Activated CD4-positive, alpha-beta T cell treated with anti-CD3 and anti-CD28 coated beads for 36 hours (primary cell): ENCODE results near the gene TMCC1. TPM values are rescaled to one million over a fixed set of nuclear protein-coding genes. Genes with fewer than 3 reads are reported as not detected.
"Not testable (repeated sequence)": the region's sequence is repeated elsewhere in the genome, so short reads cannot be mapped to it uniquely, and the experiment has no call there.

Experiments used
- ATAC-seq: fragments of 200-7000 bp; cut with Tn5 transposase; one replicate; pipeline ENCODE4 v1.10.0; 2021; ENCODE audit warnings: mild to moderate bottlenecking, moderate library complexity
- CTCF ChIA-PET: fragments of 350-600 bp; sonication (Branson Sonifier 250); formaldehyde crosslinking; loops from one replicate; lab custom pipeline; 2021; ENCODE audit warnings: antibody characterized with exemption; lab: Charles Lee
- POLR2A ChIA-PET: fragments of 350-600 bp; sonication (Branson Sonifier 250); formaldehyde crosslinking; loops from one replicate; lab custom pipeline; 2021; ENCODE audit warnings: antibody characterized with exemption, inconsistent platforms; lab: Charles Lee
- DNase-seq: peaks from one replicate; pipeline ENCODE4 v3.0.0-alpha.2; 2020
- H3K27ac Mint-ChIP-seq: one replicate; pipeline ENCODE4 v1.8.0; 2021; ENCODE audit warnings: mixed read lengths
- H3K27me3 Mint-ChIP-seq: one replicate; pipeline ENCODE4 v1.8.0; 2021; ENCODE audit warnings: mixed read lengths
- H3K36me3 Mint-ChIP-seq: one replicate; pipeline ENCODE4 v1.8.0; 2021; ENCODE audit warnings: low read depth, mixed read lengths
- H3K4me1 Mint-ChIP-seq: one replicate; pipeline ENCODE4 v1.8.0; 2021; ENCODE audit warnings: mixed read lengths
- H3K4me3 Mint-ChIP-seq: one replicate; pipeline ENCODE4 v1.8.0; 2021; ENCODE audit warnings: mild to moderate bottlenecking, moderate library complexity, mixed read lengths
- H3K9me3 Mint-ChIP-seq: one replicate; pipeline ENCODE4 v1.8.0; 2021; ENCODE audit warnings: low read depth, mixed read lengths
- intact Hi-C, 2 experiments: fragments of 100-400 bp; cut with DNase I in 1 of 2; cut with micrococcal nuclease in 1 of 2; formaldehyde crosslinking; loops; one replicate each; pipeline versions ENCODE4 v1.14.2 to v1.15.1; 2022 to 2024; cut with DNase I, micrococcal nuclease
- total RNA-seq, 2 experiments: library from RNA; stranded (reverse); gene quantifications; one replicate each; pipeline ENCODE4 v1.2.3, GENCODE V29; 2021

Gene TMCC1
- total RNA-seq, 2 experiments from 2014 or later: 14.8 to 17.3 TPM

GRCh38 chr3:129614927-129615363, 278.6 kb downstream of the TMCC1 start:
- Mint-ChIP-seq H3K36me3 (no peaks in the 10 kb centered on the region), H3K27me3 (no peaks in the 10 kb centered on the region), H3K4me1 (no peaks in the 10 kb centered on the region), H3K9me3 (no peaks in the 10 kb centered on the region), H3K27ac (no peak overlapping the region), H3K4me3 (no peak overlapping the region)
- DNase-seq (no peak), ATAC-seq (no peak)
- intact Hi-C loops: no loop called here
- POLR2A ChIA-PET: no interaction called here
- CTCF ChIA-PET: no interaction called here

- H3K36me3 Mint-ChIP-seq: no peaks in the 10 kb centered on the region
- H3K27me3 Mint-ChIP-seq: no peaks in the 10 kb centered on the region
- H3K4me1 Mint-ChIP-seq: no peaks in the 10 kb centered on the region
- intact Hi-C loops: no loop called here
- no peak overlapping the region for H3K27ac Mint-ChIP-seq
- DNase-seq (no peak), ATAC-seq (no peak)
- ChIA-PET CTCF (no interaction called here), POLR2A (no interaction called here)
- no peak overlapping the region for H3K4me3 Mint-ChIP-seq
- H3K9me3 Mint-ChIP-seq: no peaks in the 10 kb centered on the region
Observed at GRCh38 chr3:129614435-129614834, 279.1 kb downstream of the TMCC1 start.

GRCh38 chr3:129613367-129613740, 280.2 kb downstream of the TMCC1 start:
- H3K4me1 Mint-ChIP-seq: no peaks in the 10 kb centered on the region
- H3K36me3 Mint-ChIP-seq: no peaks in the 10 kb centered on the region
- ATAC-seq (no peak), DNase-seq (no peak)
- no peaks in the 10 kb centered on the region for H3K9me3 Mint-ChIP-seq
- H3K4me3 Mint-ChIP-seq: no peak overlapping the region
- H3K27ac Mint-ChIP-seq: no peak overlapping the region
- ChIA-PET POLR2A (no interaction called here), CTCF (no interaction called here)
- intact Hi-C loops: no loop called here
- no peaks in the 10 kb centered on the region for H3K27me3 Mint-ChIP-seq

- DNase-seq (no peak), ATAC-seq (no peak)
- H3K9me3 Mint-ChIP-seq: no peaks in the 10 kb centered on the region
- no peaks in the 10 kb centered on the region for H3K4me1 Mint-ChIP-seq
- H3K4me3 Mint-ChIP-seq: no peak overlapping the region
- no peak overlapping the region for H3K27ac Mint-ChIP-seq
- H3K27me3 Mint-ChIP-seq: no peaks in the 10 kb centered on the region
- ChIA-PET POLR2A (no interaction called here), CTCF (no interaction called here)
- H3K36me3 Mint-ChIP-seq: no peaks in the 10 kb centered on the region
- intact Hi-C loops: no loop called here
Observed at GRCh38 chr3:129612534-129613366, 280.8 kb downstream of the TMCC1 start.

GRCh38 chr3:129611812-129612533, 281.5 kb downstream of the TMCC1 start:
- H3K9me3 Mint-ChIP-seq: no peaks in the 10 kb centered on the region
- H3K36me3 Mint-ChIP-seq: no peaks in the 10 kb centered on the region
- intact Hi-C loops: no loop called here
- CTCF ChIA-PET: no interaction called here
- POLR2A ChIA-PET: no interaction called here
- ATAC-seq (no peak), DNase-seq (no peak)
- peaks cover 4% of the 10 kb centered on the region for H3K27me3 Mint-ChIP-seq
- no peak overlapping the region for H3K27ac Mint-ChIP-seq
- H3K4me1 Mint-ChIP-seq: peaks cover under 1% of the 10 kb centered on the region
- no peak overlapping the region for H3K4me3 Mint-ChIP-seq

GRCh38 chr3:129611446-129611800, 282.1 kb downstream of the TMCC1 start:
- Mint-ChIP-seq H3K9me3 (no peaks in the 10 kb centered on the region), H3K36me3 (no peaks in the 10 kb centered on the region), H3K27me3 (peaks cover 6% of the 10 kb centered on the region), H3K4me3 (no peak overlapping the region), H3K27ac (no peak overlapping the region), H3K4me1 (peaks cover 3% of the 10 kb centered on the region)
- DNase-seq (no peak), ATAC-seq (no peak)
- POLR2A ChIA-PET: no interaction called here
- intact Hi-C loops: no loop called here
- CTCF ChIA-PET: no interaction called here

- DNase-seq, H3K4me3 Mint-ChIP-seq, H3K4me1 Mint-ChIP-seq, intact Hi-C loops, H3K27me3 Mint-ChIP-seq, H3K27ac Mint-ChIP-seq, ATAC-seq, H3K36me3 Mint-ChIP-seq, CTCF ChIA-PET, POLR2A ChIA-PET, H3K9me3 Mint-ChIP-seq: not testable (repeated sequence)
Observed at GRCh38 chr3:129610794-129611445, 282.6 kb downstream of the TMCC1 start.

GRCh38 chr3:129610276-129610675, 283.2 kb downstream of the TMCC1 start:
- DNase-seq (no peak), ATAC-seq (no peak)
- H3K27ac Mint-ChIP-seq: no peak overlapping the region
- POLR2A ChIA-PET: no interaction called here
- no peak overlapping the region for H3K4me3 Mint-ChIP-seq
- peaks cover 6% of the 10 kb centered on the region for H3K4me1 Mint-ChIP-seq
- H3K27me3 Mint-ChIP-seq: peaks cover 9% of the 10 kb centered on the region
- intact Hi-C loops: no loop called here
- H3K9me3 Mint-ChIP-seq: no peaks in the 10 kb centered on the region
- CTCF ChIA-PET: interaction anchor here (0.7 to 0.9 kb wide), 2 partner anchors 12 to 118 kb away, joined by 3 to 4 read pairs; no protein-coding TSS in a partner anchor
- no peaks in the 10 kb centered on the region for H3K36me3 Mint-ChIP-seq

- intact Hi-C loops: loop anchor here (5.0 to 10.0 kb wide), 2 partner anchors 115 to 117 kb away; no protein-coding TSS in a partner anchor
- ChIA-PET CTCF (interaction anchor here (0.7 to 0.9 kb wide), 3 partner anchors 12 to 118 kb away, joined by 3 to 4 read pairs (median 3); no protein-coding TSS in a partner anchor), POLR2A (no interaction called here)
Observed at GRCh38 chr3:129609591-129610182, 283.8 kb downstream of the TMCC1 start.

GRCh38 chr3:129608936-129609590, 284.4 kb downstream of the TMCC1 start:
- intact Hi-C loops: loop anchor here (5.0 to 10.0 kb wide), 2 partner anchors 114 to 117 kb away; no protein-coding TSS in a partner anchor
- ATAC-seq (no peak), DNase-seq (no peak)
- Mint-ChIP-seq H3K27me3 (peaks cover 16% of the 10 kb centered on the region), H3K4me3 (no peak overlapping the region), H3K27ac (no peak overlapping the region), H3K9me3 (no peaks in the 10 kb centered on the region), H3K4me1 (peaks cover 10% of the 10 kb centered on the region), H3K36me3 (no peaks in the 10 kb centered on the region)
- ChIA-PET POLR2A (no interaction called here), CTCF (interaction anchor here (0.9 to 2.0 kb wide), 3 partner anchors 13 to 119 kb away, joined by 3 to 5 read pairs (median 3); no protein-coding TSS in a partner anchor)

More at GRCh38 chr3:129609591-129610182, 283.8 kb downstream of the TMCC1 start:
- Mint-ChIP-seq H3K36me3 (no peaks in the 10 kb centered on the region), H3K9me3 (no peaks in the 10 kb centered on the region), H3K4me3 (no peak overlapping the region), H3K4me1 (peaks cover 7% of the 10 kb centered on the region), H3K27ac (no peak overlapping the region), H3K27me3 (peaks cover 12% of the 10 kb centered on the region)
- no peak for DNase-seq
- ATAC-seq: no peak
